Left renal pelvis (tissue), 4 donors: Measurements from ENCODE around the gene KCNAB2. TPM values are rescaled to one million over a fixed set of nuclear protein-coding genes. Genes with fewer than 3 reads are reported as not detected.
"Not testable (repeated sequence)": the region's sequence is repeated elsewhere in the genome, so short reads cannot be mapped to it uniquely, and the experiment has no call there.

Experiments
- DNase-seq, 4 donors: peaks; one replicate each; pipeline ENCODE4 v3.0.0-alpha.2; 2013; ENCODE audit warnings: low read depth in 4 of 4, low spot score in 3 of 4
- polyA plus RNA-seq, 4 donors: library from polyadenylated mRNA; unstranded; fragments of 120-200 nt; gene quantifications; one replicate each; pipeline ENCODE4 v1.2.1, GENCODE V29; 2013; ENCODE audit not compliant: insufficient read length in 4 of 4

Gene KCNAB2
- polyA plus RNA-seq, 4 donors: 4.5 to 6.4 (median 5.1) TPM

DNA sequence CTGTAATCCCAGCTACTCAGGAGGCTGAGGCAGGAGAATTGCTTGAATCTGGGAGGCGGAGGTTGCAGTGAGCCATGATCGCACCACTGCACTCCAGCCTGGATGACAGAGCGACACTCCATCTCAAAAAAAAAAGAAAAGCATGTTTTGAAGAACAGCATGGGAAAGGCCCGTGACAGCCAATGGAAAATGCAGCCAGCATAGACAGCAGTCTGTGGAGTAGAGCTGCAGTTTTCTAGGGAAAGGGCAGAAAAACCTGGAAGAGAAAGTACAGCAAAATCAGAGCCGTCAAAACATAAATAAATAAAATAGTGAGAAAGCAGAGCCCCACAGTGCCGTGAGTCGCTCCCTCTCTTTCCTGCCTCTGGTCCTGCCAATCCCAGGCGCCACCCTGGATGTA lies 31.4 kb downstream of the KCNAB2 start:
- not testable (repeated sequence) for DNase-seq

DNA sequence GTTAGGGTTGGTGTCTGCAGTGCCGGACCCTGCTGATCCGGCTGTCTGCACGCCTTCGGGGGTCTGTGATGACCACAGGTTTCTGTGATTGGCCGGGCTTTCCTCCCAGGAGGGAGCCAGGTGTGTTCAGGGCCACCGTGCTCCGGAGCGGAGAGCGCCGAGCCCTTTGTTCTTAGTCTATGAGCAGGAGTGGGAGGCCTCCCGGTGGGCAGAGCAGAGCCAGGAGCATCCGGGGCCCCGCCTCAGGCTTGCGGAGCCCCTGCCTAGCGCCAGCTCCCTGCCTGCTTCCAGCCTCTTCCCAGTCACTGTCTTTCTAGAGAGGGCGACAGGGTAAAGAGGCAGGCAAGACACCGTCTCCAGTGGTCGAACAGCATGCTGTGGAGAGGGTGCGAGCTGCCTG lies 31.8 kb downstream of the KCNAB2 start:
- DNase-seq: no peak

DNA sequence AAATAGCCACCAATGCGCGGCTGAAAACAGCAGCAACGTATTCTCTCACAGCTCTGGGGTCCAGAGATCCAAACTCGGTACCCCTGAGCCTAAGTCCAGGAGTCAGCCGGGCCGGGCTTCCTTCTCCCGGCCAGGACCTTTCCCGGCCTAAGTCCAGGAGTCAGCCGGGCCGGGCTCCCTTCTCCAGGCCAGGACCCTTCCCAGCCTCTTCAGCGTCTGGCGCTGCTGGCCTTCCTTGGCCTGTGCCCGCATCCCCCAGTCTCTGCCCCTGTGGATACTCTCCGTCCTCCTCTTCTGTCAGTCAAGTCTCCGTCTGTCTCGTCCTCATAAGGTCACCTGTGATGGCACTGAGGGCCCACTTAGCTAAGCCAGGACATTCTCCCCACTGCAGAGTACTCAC lies 32.2 kb downstream of the KCNAB2 start:
- no peak for DNase-seq

DNA sequence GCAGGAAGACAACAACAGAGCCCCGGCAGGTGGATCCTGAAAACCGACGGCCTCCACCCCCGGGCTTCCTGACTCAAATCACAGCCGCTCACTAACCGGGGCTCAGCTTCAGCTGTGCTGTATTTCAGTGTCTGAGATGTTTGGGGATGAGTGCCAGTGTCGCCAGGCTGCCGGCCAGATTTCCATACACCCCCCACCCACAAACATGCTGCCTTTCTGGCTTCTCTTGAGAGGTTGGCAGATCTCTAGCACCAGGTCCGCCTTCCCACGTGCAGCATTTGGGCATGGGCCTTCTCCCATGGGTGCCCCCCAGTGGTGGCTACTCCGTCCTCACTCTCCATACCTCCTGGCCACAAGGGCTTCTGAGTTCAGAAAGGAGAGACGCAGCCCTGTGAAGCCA lies 34.8 kb downstream of the KCNAB2 start:
- no peak for DNase-seq

DNA sequence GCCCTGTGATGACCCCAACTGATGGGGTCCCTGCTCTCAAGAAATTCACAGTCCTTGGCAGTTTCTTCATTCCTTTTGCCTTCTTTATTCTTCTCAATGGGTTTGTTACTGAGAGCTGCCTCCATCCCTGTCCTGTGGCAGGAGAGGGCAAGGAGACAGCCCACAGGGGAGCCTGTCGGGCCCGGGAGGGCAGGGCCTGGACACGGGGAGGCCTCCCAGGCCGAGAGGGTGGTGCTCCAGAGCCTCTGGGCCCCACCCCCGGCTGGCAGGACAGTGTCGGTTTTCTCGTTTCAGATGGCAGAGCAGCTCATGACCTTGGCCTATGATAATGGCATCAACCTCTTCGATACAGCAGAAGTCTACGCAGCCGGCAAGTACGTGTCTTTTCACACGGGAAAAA lies 36.2 kb downstream of the KCNAB2 start:
- no peak for DNase-seq

DNA sequence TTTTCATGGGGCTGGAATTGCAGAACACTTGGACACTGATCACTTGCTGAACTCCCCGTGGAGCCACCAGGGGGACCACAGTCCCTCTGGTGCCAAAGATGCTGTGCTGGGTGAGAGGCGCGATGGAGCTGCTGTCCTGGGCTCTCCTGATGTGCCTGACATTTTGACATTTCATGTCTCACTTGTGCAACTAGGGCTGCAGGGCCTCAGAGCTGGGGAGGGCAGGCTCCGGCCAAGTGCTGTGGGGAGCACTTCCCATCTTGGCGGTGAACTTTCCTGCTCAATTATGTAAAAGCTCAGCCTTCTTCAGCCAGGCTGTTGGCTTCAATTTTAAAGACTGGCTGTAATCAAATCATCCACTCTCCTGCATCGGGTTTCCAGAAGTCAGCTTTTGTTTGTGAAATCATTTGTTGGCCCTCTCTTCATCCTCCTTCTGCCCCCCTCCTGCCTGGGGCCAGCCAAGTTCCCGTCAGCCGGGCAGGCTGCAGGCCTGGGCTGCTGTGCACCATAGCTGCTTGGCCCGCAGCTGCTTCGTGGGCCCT lies 36.8 kb downstream of the KCNAB2 start:
- DNase-seq: no peak

DNA sequence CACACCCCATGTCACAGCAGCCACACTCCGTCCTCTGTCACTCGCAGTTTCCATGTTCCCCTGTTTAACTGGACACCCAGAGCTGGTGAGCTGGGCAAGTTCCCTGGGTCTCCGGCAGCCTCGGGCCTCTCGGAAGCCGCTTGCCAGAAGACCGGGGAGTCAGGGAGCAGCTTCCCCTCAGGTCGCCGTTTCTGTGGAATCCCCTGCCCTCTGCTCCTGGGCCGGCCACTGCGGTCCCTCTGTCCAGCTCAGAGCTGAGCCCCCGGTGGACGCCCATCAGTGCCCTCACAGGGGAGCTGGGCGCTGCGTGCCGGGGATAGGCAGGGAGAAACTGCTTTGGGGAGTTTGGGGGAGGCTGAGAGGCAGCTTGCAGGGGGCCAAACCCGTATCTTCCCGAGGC lies 37.7 kb downstream of the KCNAB2 start:
- DNase-seq: no peak

DNA sequence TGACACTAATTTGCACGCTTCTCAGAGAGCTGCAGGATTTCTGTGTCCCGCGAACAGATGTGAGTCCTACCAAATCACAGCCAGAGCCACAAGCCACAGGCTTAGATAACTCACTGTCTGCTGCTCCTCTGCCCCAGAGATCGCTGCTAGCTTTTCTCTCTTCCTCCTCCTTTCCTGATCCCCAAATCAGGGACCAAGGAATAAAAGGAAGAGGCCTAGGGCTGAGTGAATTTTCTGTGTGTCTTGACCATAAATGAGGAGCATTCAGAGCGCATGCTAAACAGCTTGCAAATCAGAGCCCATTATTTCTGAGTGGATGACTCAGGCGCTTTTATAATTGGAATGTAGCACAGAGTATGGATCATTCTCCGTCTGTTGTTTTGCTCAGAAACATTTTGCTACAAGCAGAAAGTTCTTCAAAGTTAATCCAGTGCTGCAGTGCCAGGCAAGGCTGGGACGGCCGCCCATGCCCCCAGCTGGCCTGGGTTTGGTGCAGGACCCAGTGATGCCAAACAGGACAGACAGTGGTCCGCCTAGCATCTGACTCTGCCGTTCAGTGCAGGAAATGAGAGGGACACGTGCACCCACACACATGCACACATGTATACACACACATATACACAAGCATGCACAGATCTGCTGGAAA lies 38.2 kb downstream of the KCNAB2 start:
- no peak for DNase-seq

DNA sequence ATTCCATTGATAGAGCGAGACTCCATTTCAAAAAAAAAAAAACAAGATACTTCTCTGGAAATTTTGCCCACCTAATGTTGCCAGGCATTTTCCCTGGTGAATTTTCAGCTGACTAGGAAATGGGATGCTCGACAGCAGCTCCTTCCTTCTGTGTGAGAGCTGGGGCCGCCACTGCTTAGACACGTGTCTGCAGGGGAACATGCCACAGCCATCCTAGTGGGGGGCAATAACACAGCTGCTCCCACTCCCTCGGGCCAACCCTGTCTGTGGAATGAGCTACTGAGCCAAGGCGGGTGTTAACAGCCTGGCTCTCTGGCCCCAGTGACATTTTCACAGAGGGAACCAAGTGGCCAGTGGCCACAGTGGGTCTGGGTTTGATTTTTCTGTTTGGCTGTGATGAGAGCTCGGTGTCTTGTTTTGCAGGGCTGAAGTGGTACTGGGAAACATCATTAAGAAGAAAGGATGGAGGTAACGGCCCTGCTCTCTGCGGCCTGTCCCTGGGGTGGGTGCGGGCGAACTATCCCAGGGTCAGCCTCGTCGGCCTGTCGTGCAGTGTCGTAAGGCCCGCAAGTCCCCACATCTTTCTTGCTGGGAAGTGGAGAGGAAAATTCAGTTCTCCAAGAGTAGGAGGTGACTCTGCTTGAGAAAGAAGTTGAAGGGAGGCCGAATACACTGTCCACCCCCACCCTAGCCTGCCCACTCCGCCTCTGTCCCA lies 39.2 kb downstream of the KCNAB2 start:
- DNase-seq: no peak

DNA sequence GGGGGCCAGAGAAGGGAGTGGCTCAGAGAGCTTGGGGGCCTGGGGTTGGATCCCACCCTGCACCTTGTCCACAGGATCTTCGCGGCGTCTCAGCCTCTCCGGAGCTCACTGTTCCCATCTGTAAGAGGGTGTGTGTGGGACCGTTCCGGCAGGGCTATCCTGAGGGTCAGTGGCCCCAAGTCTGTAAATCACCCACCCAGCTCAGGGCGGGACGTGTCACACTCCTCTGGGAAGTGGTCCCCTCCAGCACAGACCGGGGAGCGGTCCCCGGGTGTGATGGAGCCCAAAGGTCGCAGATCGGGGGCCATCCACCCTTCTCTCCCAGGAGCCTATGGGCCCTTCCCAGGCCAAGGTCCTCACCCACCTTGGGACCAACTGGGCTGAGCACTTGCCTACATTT lies 40.0 kb downstream of the KCNAB2 start:
- DNase-seq: no peak

DNA sequence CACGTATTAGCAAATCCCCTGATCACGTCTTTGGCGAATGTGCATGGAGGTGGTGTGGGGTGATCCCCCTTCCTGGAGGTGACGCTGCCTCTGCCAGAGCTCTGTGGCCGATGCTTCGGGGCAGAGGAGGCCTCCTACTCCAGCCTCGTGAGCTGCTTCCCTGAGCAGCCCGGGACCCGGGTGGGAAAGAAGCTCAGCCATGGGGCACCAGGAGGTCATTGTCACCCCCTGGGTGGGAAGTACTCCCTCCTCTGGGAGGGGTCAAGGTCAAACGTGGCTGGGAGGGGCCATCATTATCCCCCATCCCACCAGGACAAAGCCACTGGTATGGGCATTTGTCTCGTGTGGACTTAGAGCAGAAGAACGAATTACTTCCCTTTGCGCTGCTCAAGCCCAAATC lies 40.7 kb downstream of the KCNAB2 start:
- no peak for DNase-seq

DNA sequence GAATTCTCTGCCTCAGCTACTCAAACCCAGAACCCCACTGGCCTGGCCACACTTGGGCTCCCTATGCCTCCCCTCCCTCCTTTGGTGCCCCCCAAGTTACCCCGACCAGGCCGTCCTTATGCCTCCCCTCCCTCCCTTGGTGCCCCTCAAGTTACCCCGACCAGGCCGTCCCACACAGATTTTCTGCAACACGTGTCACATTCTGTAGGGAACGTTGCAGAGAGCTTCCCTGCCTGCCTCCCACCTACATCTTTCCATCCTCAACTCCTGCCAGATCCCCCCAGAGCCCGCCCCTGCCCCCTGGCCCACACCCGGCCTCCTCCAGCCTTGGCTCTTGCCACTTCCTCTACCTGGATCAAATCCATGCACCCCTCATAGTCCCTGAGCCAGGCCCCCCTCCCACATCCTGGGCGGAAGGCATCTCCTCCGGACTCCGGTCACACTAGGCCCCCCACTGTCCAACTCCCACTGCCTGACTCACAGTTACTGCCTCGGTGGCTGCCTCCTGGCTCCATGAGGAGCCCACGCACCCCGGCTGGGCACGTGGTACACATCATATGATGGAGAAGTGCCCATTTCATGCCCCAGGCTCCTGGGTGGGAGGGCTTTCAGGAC lies 41.2 kb downstream of the KCNAB2 start:
- DNase-seq: no peak

DNA sequence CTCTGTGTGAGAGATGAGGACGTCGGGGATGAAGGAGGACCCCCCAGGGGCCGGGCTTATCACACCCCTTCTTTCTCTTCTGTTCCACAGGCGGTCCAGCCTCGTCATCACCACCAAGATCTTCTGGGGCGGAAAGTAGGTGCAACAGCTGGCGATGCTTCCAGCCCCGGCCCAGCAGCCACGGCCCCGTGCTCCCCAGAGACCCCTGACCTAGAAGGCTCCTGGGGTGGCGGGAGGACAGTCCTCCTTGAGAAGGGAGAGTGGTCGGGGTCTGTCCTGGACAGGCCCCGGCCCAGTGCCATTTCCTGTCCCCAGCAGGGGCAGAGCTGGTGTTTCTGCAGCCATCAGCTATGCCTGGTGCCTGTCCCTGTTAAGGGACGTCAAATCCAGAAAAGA lies 41.7 kb downstream of the KCNAB2 start:
- no peak for DNase-seq

DNA sequence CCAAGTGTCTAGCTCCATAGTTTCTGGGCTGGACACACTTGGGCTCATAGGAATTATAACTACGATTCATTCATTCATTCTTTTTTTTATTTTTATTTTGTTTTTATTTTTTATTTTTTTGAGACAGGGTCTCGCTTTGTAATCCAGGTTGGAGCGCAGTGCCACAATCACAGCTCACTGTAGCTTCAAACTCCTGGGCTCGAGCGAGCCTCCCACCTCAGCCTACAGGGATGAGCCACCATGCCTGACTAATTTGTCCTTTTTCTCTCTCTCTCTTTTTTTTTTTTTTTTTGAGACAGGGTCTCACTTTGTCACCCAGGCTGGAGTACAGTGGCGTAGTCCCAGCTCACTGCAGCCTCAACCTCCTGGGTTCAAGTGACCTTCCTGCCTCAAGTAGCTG lies 42.3 kb downstream of the KCNAB2 start:
- no peak for DNase-seq

DNA sequence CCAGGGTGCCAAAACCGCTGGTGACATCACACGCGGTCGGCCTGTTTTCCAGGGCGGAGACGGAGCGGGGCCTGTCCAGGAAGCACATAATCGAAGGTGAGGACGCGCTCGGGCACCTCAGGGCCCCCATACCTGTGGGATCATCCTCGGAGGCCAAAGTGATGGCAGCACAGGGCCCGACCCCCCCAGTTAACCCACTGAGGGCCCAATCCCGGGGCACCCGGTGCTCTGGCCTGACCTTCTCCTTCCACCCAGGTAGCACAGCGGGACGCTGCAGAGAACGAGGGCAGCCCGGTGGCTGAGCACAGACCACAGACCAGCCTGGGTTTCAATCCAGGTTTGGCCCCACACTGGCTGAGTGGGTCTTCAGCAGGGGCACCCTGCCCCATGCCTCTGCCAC lies 43.3 kb downstream of the KCNAB2 start:
- DNase-seq: no peak

DNA sequence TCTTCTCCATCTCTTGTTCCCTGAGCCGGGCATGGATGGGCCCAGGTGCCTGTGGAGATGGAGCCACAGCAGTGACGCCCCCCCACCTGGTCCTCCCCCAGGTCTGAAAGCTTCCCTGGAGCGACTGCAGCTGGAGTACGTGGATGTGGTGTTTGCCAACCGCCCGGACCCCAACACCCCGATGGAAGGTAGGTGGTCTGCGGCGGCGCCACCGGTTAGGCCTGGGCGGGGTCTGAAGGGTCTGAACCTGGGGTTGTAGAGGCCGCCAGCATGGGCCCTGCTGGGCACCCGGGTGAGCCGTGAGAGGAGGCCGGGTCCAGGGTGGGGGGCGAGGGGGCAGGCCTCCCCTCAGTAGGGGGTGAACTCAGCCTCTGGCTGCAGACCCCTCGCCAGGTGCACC lies 44.6 kb downstream of the KCNAB2 start:
- DNase-seq: no peak

DNA sequence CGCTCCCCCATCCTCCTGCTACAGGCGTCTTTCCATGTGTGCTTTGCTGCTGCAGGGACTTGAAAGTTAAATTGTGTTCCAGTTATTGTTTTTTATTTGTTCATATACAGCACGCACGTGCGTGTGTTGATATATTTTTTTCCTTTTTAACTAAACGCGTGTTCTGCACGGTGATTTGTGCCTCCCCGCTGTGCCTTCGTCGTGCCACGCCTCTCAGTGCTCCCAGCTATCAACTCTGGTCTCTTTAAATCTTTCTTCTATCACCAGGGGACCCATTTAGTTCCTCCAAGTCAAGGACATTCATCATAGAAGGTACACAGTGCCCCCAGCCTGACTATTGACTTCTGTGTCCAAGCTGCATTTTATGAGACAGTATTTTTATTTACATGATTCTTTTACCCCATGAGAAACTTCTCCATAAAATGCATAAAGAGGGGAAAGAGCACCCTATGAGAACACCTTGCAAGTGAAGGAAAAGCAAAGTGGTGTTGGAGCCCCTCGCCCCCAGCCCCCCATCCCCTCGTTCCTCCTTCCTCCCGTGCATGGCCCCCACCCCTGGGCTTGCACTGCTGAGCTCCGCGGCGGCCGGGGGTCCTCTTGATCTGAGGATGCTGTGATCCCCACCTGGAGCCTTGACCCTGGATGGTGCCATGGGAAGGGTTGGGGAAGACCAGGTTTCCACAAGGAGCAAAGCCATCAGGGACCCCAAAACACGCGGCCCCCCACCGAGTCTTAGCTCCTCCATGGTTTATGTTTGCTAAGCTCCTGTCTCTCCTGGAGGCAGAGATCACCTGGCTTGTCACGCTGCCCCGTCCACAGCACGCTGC lies 45.5 kb downstream of the KCNAB2 start:
- DNase-seq: no peak

DNA sequence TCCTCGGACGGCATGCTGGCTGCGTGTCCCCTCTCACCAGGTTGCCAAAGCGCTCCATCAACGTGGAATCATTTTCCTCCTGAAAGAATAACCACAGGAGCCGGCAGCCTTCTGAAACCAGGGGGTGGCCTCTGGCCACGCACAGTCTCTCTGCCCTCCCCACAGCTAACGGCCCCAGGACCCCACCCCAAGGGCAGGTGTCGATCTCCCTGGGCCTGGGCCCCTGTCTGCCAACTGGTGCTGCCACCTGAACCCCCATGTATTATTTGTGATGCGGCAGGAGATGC lies 46.1 kb downstream of the KCNAB2 start:
- no peak for DNase-seq

DNA sequence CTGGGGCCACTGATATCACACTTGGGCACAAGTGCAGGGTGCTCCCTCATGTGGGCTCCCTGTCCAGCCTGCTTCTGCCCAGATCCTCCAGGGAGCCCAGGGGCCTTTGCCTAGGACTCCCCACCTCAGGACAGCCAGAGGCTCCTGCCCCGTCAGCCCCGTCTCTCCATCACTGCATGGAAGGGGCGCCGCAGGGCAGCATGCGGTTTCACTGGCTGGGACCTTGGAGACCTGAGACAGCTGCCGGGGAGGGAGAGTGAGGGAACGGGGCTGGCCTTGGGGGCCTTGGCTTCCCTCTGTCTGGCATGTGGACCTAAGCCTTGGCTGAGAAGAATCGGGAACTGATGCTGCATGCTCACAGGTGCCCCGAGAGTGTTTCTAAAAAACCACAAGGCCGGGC lies 46.5 kb downstream of the KCNAB2 start:
- DNase-seq: no peak

DNA sequence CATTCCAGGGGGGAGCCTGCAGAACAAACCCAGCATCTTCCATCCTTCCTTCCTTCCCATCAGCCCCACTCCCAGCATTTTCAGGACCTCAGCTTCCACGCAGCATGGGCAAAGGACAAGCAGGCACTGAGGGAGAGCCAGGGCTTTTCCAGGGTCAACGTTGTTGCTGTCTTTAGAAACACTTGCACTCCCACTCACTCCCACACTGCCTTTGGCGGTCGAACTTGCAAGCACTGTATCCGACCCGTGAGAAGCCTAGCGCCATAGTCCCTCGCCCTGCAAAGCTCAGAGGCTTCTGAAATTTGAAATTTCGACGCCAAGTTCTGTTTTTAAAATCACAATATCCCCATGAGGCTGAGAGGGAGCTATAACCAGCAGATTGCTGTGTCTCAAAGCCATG lies 47.4 kb downstream of the KCNAB2 start:
- DNase-seq: peak in 3 of 4 donors; percentile 25 to 56 (median 34)

DNA sequence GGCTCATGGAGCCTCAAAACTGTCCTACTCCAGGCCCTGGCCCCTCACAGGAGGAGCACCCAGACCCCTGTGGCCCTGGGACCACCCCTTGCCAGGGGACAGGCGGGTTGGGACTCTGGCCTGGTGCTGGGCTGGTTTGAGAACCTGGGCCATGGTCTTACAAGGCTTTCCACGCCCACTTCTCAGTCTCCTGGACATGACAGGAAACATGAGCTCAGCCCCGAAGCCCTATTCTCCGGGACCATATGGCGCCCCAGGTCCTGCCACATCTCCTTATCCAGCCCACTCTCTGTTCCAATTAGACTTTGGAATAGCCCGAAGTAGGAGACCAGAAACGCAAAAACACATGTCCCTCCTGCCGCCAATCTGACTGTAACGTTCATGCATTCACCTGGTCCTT lies 47.9 kb downstream of the KCNAB2 start:
- DNase-seq: no peak
